Neuronal stem cell (in vitro differentiated cells): Measurements from ENCODE around the gene SLC22A25.

Experiments used
- DNase-seq: peaks from one replicate; pipeline ENCODE4 v3.0.0-alpha.2; 2013; ENCODE audit warnings: low spot score
- H2AFZ ChIP-seq: one replicate; pipeline ENCODE4 v1.6.1; 2013; ENCODE audit warnings: mild to moderate bottlenecking, low read length, inconsistent platforms
- H2AK5ac ChIP-seq: 2 replicates; pipeline ENCODE4 v1.6.1; 2013; ENCODE audit warnings: low read depth, mild to moderate bottlenecking, inconsistent platforms, low read length, moderate library complexity, mixed read lengths
- H2BK120ac ChIP-seq: 2 replicates; pipeline ENCODE4 v1.6.1; 2013; ENCODE audit warnings: low read depth, mild to moderate bottlenecking, inconsistent platforms, low read length, moderate library complexity, mixed read lengths
- H2BK12ac ChIP-seq: one replicate; pipeline ENCODE4 v1.6.1; 2013; ENCODE audit warnings: low read length, inconsistent platforms
- H2BK15ac ChIP-seq: 2 replicates; pipeline ENCODE4 v1.6.1; 2013; ENCODE audit warnings: mild to moderate bottlenecking, low read length, inconsistent platforms, mixed read lengths
- H2BK5ac ChIP-seq: one replicate; pipeline ENCODE4 v1.6.1; 2013; ENCODE audit warnings: inconsistent platforms, mild to moderate bottlenecking, low read length, moderate library complexity
- H3K14ac ChIP-seq: one replicate; pipeline ENCODE4 v1.6.1; 2013; ENCODE audit warnings: low read length, inconsistent platforms
- H3K18ac ChIP-seq: 2 replicates; pipeline ENCODE4 v1.6.1; 2013; ENCODE audit warnings: low read length, inconsistent platforms
- H3K23ac ChIP-seq: 2 replicates; pipeline ENCODE4 v1.6.1; 2013; ENCODE audit warnings: low read depth, mild to moderate bottlenecking, mixed read lengths, low read length, inconsistent platforms; ENCODE audit not compliant: poor library complexity
- H3K27ac ChIP-seq: replicated peaks from 3 replicates; pipeline ENCODE4 v1.5.1; 2013; ENCODE audit warnings: low read length, inconsistent platforms
- H3K27me3 ChIP-seq, 3 experiments: 2 replicates each; pipeline ENCODE4 v1.6.1; 2013; ENCODE audit warnings: low read length in 3 of 3, mild to moderate bottlenecking in 2 of 3, inconsistent platforms in 1 of 3, low read depth in 1 of 3, mixed read lengths in 1 of 3, moderate library complexity in 1 of 3; ENCODE audit not compliant: control insufficient read depth in 3 of 3, insufficient read depth in 3 of 3
- H3K36me3 ChIP-seq, 2 donors: replicated peaks in 1 of 2; 2 replicates each; pipeline ENCODE4 v1.6.1; 2013; ENCODE audit warnings: low read length in 2 of 2; ENCODE audit not compliant: control insufficient read depth in 2 of 2, insufficient read depth in 2 of 2
- H3K4ac ChIP-seq: 2 replicates; pipeline ENCODE4 v1.6.1; 2013; ENCODE audit warnings: inconsistent platforms, mild to moderate bottlenecking, low read length, moderate library complexity
- H3K4me1 ChIP-seq, 2 donors: 1 replicate in 1 of 2; 2 replicates in 1 of 2; pipeline ENCODE4 v1.6.1; 2013; ENCODE audit warnings: low read length in 2 of 2, low read depth in 1 of 2; ENCODE audit not compliant: control insufficient read depth in 2 of 2, insufficient read depth in 1 of 2
- H3K4me2 ChIP-seq: one replicate; pipeline ENCODE4 v1.6.1; 2013; ENCODE audit warnings: mild to moderate bottlenecking, low read length, inconsistent platforms; ENCODE audit not compliant: insufficient read depth, poor library complexity, severe bottlenecking
- H3K4me3 ChIP-seq, 2 donors: 2 replicates each; pipeline ENCODE4 v1.5.1; 2013; ENCODE audit warnings: low read length in 2 of 2, mild to moderate bottlenecking in 2 of 2, inconsistent platforms in 1 of 2, moderate library complexity in 1 of 2
- H3K79me1 ChIP-seq: one replicate; pipeline ENCODE4 v1.6.1; 2013; ENCODE audit warnings: low read depth, mild to moderate bottlenecking, inconsistent platforms, low read length, moderate library complexity
- H3K9ac ChIP-seq: one replicate; pipeline ENCODE4 v1.6.1; 2013; ENCODE audit warnings: mild to moderate bottlenecking, low read depth, low read length, inconsistent platforms; ENCODE audit not compliant: poor library complexity
- H3K9me3 ChIP-seq, 2 donors: replicated peaks in 1 of 2; 2 replicates each; pipeline versions ENCODE3 to v1.6.1; 2013; ENCODE audit warnings: low read length in 2 of 2, mild to moderate bottlenecking in 2 of 2, inconsistent platforms in 1 of 2, low read depth in 1 of 2, mixed read lengths in 1 of 2, moderate library complexity in 1 of 2; ENCODE audit not compliant: control insufficient read depth in 2 of 2, insufficient read depth in 1 of 2
- H4K8ac ChIP-seq: one replicate; pipeline ENCODE4 v1.6.1; 2013; ENCODE audit warnings: low read depth, mild to moderate bottlenecking, inconsistent platforms, low read length, moderate library complexity
- H4K91ac ChIP-seq: one replicate; pipeline ENCODE4 v1.6.1; 2013; ENCODE audit warnings: low read length, low read depth, mild to moderate bottlenecking, inconsistent platforms; ENCODE audit not compliant: poor library complexity
- WGBS, 2 donors: extraction: QIAGEN DNeasy Blood & Tissue Kit; methylation state at CpG; one replicate each; pipeline ENCODE4 v1.1.7; 2013; ENCODE audit warnings: missing lambda C conversion rate in 2 of 2, mixed read lengths in 1 of 2; ENCODE audit not compliant: insufficient read length in 2 of 2, insufficient replicate concordance in 1 of 2; ENCODE audit errors: extremely low coverage in 2 of 2; 5-methylcytosine and 5-hydroxymethylcytosine counted together

The SLC22A25 gene

GRCh38 chr11:63214093-63214492, 29.3 kb downstream of the SLC22A25 start:
- H2BK5ac ChIP-seq: no peak overlapping the region
- H3K4ac ChIP-seq: no peak overlapping the region
- no peak overlapping the region for H2BK120ac ChIP-seq
- no peaks in the 10 kb centered on the region for H3K4me1 ChIP-seq
- H3K18ac ChIP-seq: no peak overlapping the region
- H2AK5ac ChIP-seq: no peak overlapping the region
- no peak overlapping the region for H3K27ac ChIP-seq
- H3K4me3 ChIP-seq: no peak overlapping the region
- H3K4me2 ChIP-seq: no peak overlapping the region
- no peak overlapping the region for H3K9ac ChIP-seq
- H3K27me3 ChIP-seq: no peaks in the 10 kb centered on the region
- WGBS, 2 donors: no CpG with 5 or more reads among the region's 4 CpGs
- H2AFZ ChIP-seq: no peak overlapping the region
- no peaks in the 10 kb centered on the region for H3K36me3 ChIP-seq
- no peak for DNase-seq
- H4K8ac ChIP-seq: no peak overlapping the region
- H2BK15ac ChIP-seq: no peak overlapping the region
- H2BK12ac ChIP-seq: no peak overlapping the region
- H4K91ac ChIP-seq: no peak overlapping the region
- no peak overlapping the region for H3K23ac ChIP-seq
- no peaks in the 10 kb centered on the region for H3K79me1 ChIP-seq
- peaks cover 0 to 1% of the 10 kb centered on the region in 2 donors for H3K9me3 ChIP-seq
- H3K14ac ChIP-seq: no peak overlapping the region

- Histone ChIP-seq H3K9me3 (peaks cover 0 to 4% of the 10 kb centered on the region in 2 donors), H2BK120ac (no peak overlapping the region), H2BK12ac (no peak overlapping the region), H3K9ac (no peak overlapping the region), H3K14ac (no peak overlapping the region), H3K27ac (no peak overlapping the region), H2BK5ac (no peak overlapping the region), H3K79me1 (no peaks in the 10 kb centered on the region), H3K36me3 (no peaks in the 10 kb centered on the region), H3K4me1 (no peaks in the 10 kb centered on the region), H3K4me2 (no peak overlapping the region), H4K91ac (no peak overlapping the region), H3K4ac (no peak overlapping the region), H3K27me3 (no peaks in the 10 kb centered on the region), H3K18ac (no peak overlapping the region), H3K4me3 (no peak overlapping the region), H2AK5ac (no peak overlapping the region), H4K8ac (no peak overlapping the region), H2AFZ (no peak overlapping the region), H2BK15ac (no peak overlapping the region), H3K23ac (no peak overlapping the region)
- WGBS, 2 donors: no CpG with 5 or more reads among the region's 2 CpGs
- peak; percentile 8 for DNase-seq
Measured at GRCh38 chr11:63212742-63213141, 30.7 kb downstream of the SLC22A25 start.

- Histone ChIP-seq H2BK120ac (no peak overlapping the region), H3K4ac (no peak overlapping the region), H3K18ac (no peak overlapping the region), H3K23ac (no peak overlapping the region), H3K36me3 (no peaks in the 10 kb centered on the region), H3K27me3 (no peaks in the 10 kb centered on the region), H2BK15ac (no peak overlapping the region), H3K4me2 (no peak overlapping the region), H3K4me3 (no peak overlapping the region), H4K8ac (no peak overlapping the region), H3K9me3 (peaks cover 0 to 4% of the 10 kb centered on the region in 2 donors), H3K79me1 (no peaks in the 10 kb centered on the region), H3K4me1 (no peaks in the 10 kb centered on the region), H3K27ac (no peak overlapping the region), H4K91ac (no peak overlapping the region), H2AK5ac (no peak overlapping the region), H2AFZ (no peak overlapping the region), H3K14ac (no peak overlapping the region), H2BK12ac (no peak overlapping the region), H2BK5ac (no peak overlapping the region), H3K9ac (no peak overlapping the region)
- DNase-seq: no peak
- WGBS, 2 donors: no CpG with 5 or more reads among the region's 3 CpGs
Measured at GRCh38 chr11:63210111-63210510, 33.3 kb downstream of the SLC22A25 start.
